Adrenal gland (tissue), 12 donors: ENCODE results near the gene C1QB. TPM values are rescaled to one million over a fixed set of nuclear protein-coding genes. Genes with fewer than 3 reads are reported as not detected.
"Not testable (repeated sequence)": the region's sequence is repeated elsewhere in the genome, so short reads cannot be mapped to it uniquely, and the experiment has no call there.

ENCODE experiments used
- DNase-seq, 7 donors: peaks; one replicate each; pipeline ENCODE4 v3.0.0-alpha.2; 2019 to 2020
- H3K27ac ChIP-seq, 5 donors: fragments of 200-600 bp; sonication (generic) in 4 of 5; 1 replicate in 3 of 5; 2 replicates in 2 of 5; pipeline versions ENCODE4 v1.5.1 to v1.8.0; 2016 to 2020; ENCODE audit warnings: mild to moderate bottlenecking in 1 of 5
- H3K27me3 ChIP-seq: fragments of 200-600 bp; 2 replicates; pipeline ENCODE4 v1.8.0; 2021
- H3K36me3 ChIP-seq, 2 donors: fragments of 200-600 bp; replicated peaks in 1 of 2; 1 replicate in 1 of 2; 2 replicates in 1 of 2; pipeline versions ENCODE4 v1.5.1 to v1.8.0; 2018 to 2022
- H3K4me1 ChIP-seq, 2 donors: fragments of 200-600 bp; replicated peaks in 1 of 2; 1 replicate in 1 of 2; 2 replicates in 1 of 2; pipeline versions ENCODE4 v1.5.1 to v1.8.0; 2018 to 2021
- H3K4me3 ChIP-seq, 4 donors: fragments of 200-600 bp; sonication (generic) in 3 of 4; one replicate each; pipeline ENCODE4 v1.5.1; 2016 to 2018
- H3K9me3 ChIP-seq, 3 donors: fragments of 200-600 bp; sonication (generic) in 1 of 3; replicated peaks in 1 of 3; 1 replicate in 2 of 3; 2 replicates in 1 of 3; pipeline versions ENCODE4 v1.5.1 to v1.8.0; 2016 to 2021
- POLR2A ChIP-seq, 2 donors: fragments of 450-650 bp; IDR thresholded peaks; one replicate each; pipeline ENCODE4 v1.6.1; 2017; ENCODE audit warnings: antibody characterized with exemption in 2 of 2, mild to moderate bottlenecking in 2 of 2, moderate library complexity in 1 of 2
- WGBS, 4 donors: extraction: QIAGEN DNeasy Blood & Tissue Kit in 2 of 4; methylation state at CpG; one replicate each; pipeline versions ENCODE4 v1.1.5 to v1.1.7; 2013 to 2017; 5-methylcytosine and 5-hydroxymethylcytosine counted together
- intact Hi-C, 2 donors: fragments of 100-400 bp; cut with DNase I; formaldehyde crosslinking; loops; one replicate each; pipeline versions ENCODE4 v1.14.1 to v1.15.0; 2022 to 2023
- polyA plus RNA-seq, 3 donors: library from polyadenylated mRNA; stranded (reverse); fragments of 200-250 nt in 2 of 3; fragments of 350-450 nt in 1 of 3; fragmentation: Illumina TruSeq in 1 of 3; extraction: RNeasy Lipid Tissue Mini Kit (QIAGEN cat#74804) in 1 of 3; gene quantifications; one replicate each; pipeline ENCODE4 v1.2.3, GENCODE V29; 2013 to 2014
- total RNA-seq, 9 donors: library from RNA; depleted of rRNA in 4 of 9; stranded (reverse); fragments of >200 nt in 4 of 9; fragments of 120-200 nt in 1 of 9; fragmentation: NEBNext Ultra II Directional in 1 of 9; extraction: Animal tissue kit (Norgen Biotek cat#: 25700) in 1 of 9; gene quantifications; one replicate each; pipeline versions ENCODE4 v1.1.0 to v1.2.4, GENCODE V29; 2013 to 2023
- TF ChIP-seq, protein P1 (sequence below), 6 experiments: fragments of 450-650 bp in 4 of 6; fragments of 200-600 bp in 2 of 6; sonication (generic) in 1 of 6; IDR thresholded peaks; 1 replicate in 5 of 6; 2 replicates in 1 of 6; pipeline versions ENCODE4 v1.5.1 to v1.8.0; 2016 to 2021; ENCODE audit warnings: antibody characterized with exemption in 6 of 6, mild to moderate bottlenecking in 2 of 6, moderate library complexity in 1 of 6
- donor health status: healthy with polysubstance abuse.
- donor health status: Bipolar disorder and iron deficiency.
- donor health status: DM: yes; HTN: yes; CAD: no.
- donor health status: DM: no; HTN: no; CAD: no.
- donor health status: DM: no; HTN: no; CAD: no.
- donor health status: DM: yes; HTN: yes; CAD: no.

Gene C1QB
- total and polyA plus RNA-seq, 12 donors, result 55.5 to 1,914 (median 529) TPM

- intact Hi-C loops, result no loop called here
- 61 to 73% (median 67%) methylated on average over 11 to 12 of the region's 12 CpGs for WGBS, 4 donors
Measured at GRCh38 chr1:22670352-22670975, 17.4 kb downstream of the C1QB start.

DNA sequence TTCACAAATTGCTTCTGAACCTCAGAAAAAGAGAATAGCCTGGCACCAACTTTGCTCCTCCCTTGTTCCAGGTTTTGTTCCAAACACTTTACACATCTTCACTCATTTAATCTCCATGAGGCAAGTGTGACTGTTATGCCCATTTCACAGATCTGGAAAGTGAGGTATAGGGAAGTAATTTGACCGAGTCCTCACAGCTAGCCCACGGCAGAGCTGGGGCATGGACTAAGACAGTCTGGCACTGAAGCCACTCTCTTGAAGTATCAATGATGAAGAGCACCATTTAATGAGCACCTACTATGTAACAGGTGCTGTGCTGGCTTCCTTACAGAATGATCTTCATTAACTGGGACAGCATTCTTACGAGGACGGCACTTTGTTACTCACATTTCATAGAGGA lies 19.0 kb downstream of the C1QB start:
- H3K4me3 ChIP-seq, result no peak overlapping the region
- 80 to 88% (median 84%) methylated on average over 4 of the region's 4 CpGs for WGBS, 4 donors
- no peak overlapping the region for H3K27ac ChIP-seq
- H3K36me3 ChIP-seq, result no peaks in the 10 kb centered on the region
- no peak for DNase-seq
- no peak for TF ChIP-seq POLR2A (IDR thresholded peaks at IDR 0.05)
- TF ChIP-seq, protein P1, sequence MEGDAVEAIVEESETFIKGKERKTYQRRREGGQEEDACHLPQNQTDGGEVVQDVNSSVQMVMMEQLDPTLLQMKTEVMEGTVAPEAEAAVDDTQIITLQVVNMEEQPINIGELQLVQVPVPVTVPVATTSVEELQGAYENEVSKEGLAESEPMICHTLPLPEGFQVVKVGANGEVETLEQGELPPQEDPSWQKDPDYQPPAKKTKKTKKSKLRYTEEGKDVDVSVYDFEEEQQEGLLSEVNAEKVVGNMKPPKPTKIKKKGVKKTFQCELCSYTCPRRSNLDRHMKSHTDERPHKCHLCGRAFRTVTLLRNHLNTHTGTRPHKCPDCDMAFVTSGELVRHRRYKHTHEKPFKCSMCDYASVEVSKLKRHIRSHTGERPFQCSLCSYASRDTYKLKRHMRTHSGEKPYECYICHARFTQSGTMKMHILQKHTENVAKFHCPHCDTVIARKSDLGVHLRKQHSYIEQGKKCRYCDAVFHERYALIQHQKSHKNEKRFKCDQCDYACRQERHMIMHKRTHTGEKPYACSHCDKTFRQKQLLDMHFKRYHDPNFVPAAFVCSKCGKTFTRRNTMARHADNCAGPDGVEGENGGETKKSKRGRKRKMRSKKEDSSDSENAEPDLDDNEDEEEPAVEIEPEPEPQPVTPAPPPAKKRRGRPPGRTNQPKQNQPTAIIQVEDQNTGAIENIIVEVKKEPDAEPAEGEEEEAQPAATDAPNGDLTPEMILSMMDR (IDR thresholded peaks at IDR 0.05), result no peak
- intact Hi-C loops, result no loop called here
- H3K27me3 ChIP-seq, result peaks cover 14% of the 10 kb centered on the region
- H3K9me3 ChIP-seq, result no peaks in the 10 kb centered on the region
- no peaks in the 10 kb centered on the region for H3K4me1 ChIP-seq

More at GRCh38 chr1:22670352-22670975, 17.4 kb downstream of the C1QB start:
- TF ChIP-seq, protein P1 (IDR thresholded peaks at IDR 0.05), result no peak
- TF ChIP-seq POLR2A (IDR thresholded peaks at IDR 0.05), result no peak
- Histone ChIP-seq H3K36me3 (no peaks in the 10 kb centered on the region), H3K27me3 (peaks cover 11% of the 10 kb centered on the region), H3K4me1 (no peaks in the 10 kb centered on the region), H3K4me3 (no peak overlapping the region), H3K9me3 (no peaks in the 10 kb centered on the region), H3K27ac (no peak overlapping the region)
- DNase-seq, result no peak

DNA sequence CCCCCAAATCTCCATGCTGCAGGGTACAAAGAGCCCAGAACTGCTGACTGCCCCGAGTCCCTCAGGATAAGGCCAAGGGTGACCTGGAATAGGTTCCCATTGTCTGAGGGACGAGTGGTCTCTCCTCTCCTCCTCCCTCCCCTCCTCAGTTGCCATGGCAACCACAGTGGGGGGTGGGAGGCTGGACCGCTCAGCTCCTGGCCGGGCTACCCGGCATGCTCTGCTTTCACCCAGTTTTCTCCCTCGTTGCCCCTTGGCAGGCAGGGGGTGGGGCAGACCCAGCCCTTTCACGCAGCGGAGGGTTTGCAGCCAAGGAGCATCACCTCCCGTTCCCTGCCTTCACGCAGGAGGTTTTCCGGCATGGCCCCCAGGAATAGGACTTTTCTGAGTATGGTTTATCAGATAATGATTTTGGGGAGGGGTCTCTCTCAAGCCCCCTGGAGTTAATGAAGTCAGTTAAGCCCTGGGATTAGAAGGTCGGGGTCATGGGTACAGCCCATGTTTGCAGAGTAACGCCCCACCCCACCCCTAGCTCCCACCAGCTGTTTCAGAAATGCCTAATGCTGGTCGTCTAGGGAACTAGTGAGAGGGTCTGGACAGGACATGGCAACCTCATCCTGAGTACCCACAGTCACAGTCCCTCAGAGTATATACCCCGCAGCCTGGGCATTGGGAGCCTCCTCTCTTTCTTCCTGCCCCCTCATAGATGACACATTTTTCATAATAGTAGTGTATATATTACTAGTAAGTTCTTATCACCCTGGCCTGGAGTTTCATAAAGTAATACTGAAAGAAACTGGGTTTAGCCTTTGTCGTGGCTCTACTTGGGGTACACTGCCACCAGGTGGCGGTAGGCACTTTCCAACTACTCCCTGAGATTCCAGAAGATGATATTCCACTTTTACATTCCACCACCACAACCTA lies 20.7 kb downstream of the C1QB start:
- WGBS, 4 donors, result 17 to 22% (median 21%) methylated on average over 13 to 17 of the region's 17 CpGs
- TF ChIP-seq POLR2A (IDR thresholded peaks at IDR 0.05), result no peak
- TF ChIP-seq, protein P1 (IDR thresholded peaks at IDR 0.05), result peak; percentile 40 to 68 (median 58)
- peak in 6 of 7 donors; percentile 41 to 79 (median 67) for DNase-seq
- no peaks in the 10 kb centered on the region for H3K4me1 ChIP-seq
- H3K9me3 ChIP-seq, result no peaks in the 10 kb centered on the region
- no peak overlapping the region for H3K4me3 ChIP-seq
- intact Hi-C loops, result no loop called here
- no peak overlapping the region for H3K27ac ChIP-seq
- H3K27me3 ChIP-seq, result peaks cover 16% of the 10 kb centered on the region
- H3K36me3 ChIP-seq, result no peaks in the 10 kb centered on the region

GRCh38 chr1:22674410-22674749 lies 21.3 kb downstream of the C1QB start:
- intact Hi-C loops, result no loop called here
- Histone ChIP-seq H3K4me1 (no peaks in the 10 kb centered on the region), H3K27me3 (peaks cover 16% of the 10 kb centered on the region), H3K9me3 (no peaks in the 10 kb centered on the region), H3K4me3 (no peak overlapping the region), H3K36me3 (no peaks in the 10 kb centered on the region), H3K27ac (no peak overlapping the region)
- no peak for TF ChIP-seq POLR2A (IDR thresholded peaks at IDR 0.05)
- TF ChIP-seq, protein P1 (IDR thresholded peaks at IDR 0.05), result no peak
- WGBS, 4 donors, result 25 to 54% (median 41%) methylated on average over 1 of the region's 1 CpG
- no peak for DNase-seq

- H3K27ac ChIP-seq, H3K36me3 ChIP-seq, H3K9me3 ChIP-seq, H3K27me3 ChIP-seq, H3K4me3 ChIP-seq, DNase-seq, intact Hi-C loops, H3K4me1 ChIP-seq: not testable (repeated sequence)
- WGBS, 4 donors, result 85 to 92% (median 90%) methylated on average over 15 of the region's 15 CpGs
Measured at GRCh38 chr1:22676151-22676550, 23.1 kb downstream of the C1QB start.
